ENCODE data around the gene ARHGEF33.

- TF ChIP-seq POLR2AphosphoS5 (IDR thresholded peaks at IDR 0.05), result no peak
- TF ChIP-seq CTCF (IDR thresholded peaks at IDR 0.05 in 8 of 11, conservative IDR thresholded peaks at IDR 0.05 in 3 of 11), result no peak
Observed at GRCh38 chr2:38957972-38958371, 68.3 kb downstream of the ARHGEF33 start.

All from spleen (tissue), 7 donors.